NCI-H1417 treated with DMSO at 0.1 percent for 48 hours (cell line): ENCODE data around the gene FAHD2A.
"Not testable (repeated sequence)": the region's sequence is repeated elsewhere in the genome, so short reads cannot be mapped to it uniquely, and the experiment has no call there.

ENCODE experiments used
- DNase-seq: peaks from one replicate; lab custom pipeline; 2025; lab: John Stamatoyannopoulos, UW

The FAHD2A gene

DNA sequence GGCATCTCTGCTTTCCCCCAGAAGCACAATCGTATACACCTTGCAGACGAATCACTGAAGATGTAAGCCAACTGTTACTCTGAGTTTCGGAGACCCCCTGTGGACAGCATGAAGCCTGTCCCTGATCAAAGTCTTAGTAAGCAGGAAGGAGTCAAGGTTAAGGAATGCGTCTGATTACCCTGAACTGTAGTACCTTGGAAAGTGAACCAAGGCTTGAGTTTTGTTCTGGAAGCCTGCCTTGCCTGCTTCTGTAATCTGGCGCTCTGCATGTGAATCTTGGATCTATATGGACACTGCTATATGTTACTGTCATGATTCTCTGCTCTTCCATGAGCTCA, 33.3 kb downstream of the FAHD2A start:
- not testable (repeated sequence) for DNase-seq

DNA sequence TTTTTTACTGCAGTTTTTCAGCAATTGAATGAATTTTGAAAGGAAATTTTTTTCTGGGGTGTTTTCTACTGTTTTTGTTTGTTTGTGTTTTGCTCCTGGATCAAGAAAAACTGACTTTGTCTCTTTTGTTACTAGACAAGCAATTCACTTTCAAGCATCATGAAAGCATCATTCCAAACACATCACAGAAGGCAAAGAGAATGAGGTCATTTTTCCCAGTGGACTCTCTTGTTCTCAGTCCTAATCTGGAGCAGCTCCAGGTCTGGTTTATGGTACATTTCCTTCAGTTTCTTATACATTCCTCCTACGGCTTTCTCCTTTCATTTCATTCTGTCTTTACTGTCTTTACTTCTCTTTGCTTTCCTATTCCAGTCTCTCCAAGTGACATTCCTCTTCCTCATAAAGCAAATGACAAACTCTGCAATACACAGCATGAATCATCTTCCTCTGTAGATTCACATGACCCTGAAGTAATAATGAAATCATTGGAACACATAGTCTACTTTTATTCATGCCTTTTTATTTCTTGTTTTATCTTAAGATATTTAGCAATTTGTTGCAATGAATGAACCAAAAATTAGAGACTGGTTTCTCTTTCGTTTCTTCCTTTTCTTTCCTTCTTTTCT, 40.1 kb downstream of the FAHD2A start:
- DNase-seq, result not testable (repeated sequence)

DNA sequence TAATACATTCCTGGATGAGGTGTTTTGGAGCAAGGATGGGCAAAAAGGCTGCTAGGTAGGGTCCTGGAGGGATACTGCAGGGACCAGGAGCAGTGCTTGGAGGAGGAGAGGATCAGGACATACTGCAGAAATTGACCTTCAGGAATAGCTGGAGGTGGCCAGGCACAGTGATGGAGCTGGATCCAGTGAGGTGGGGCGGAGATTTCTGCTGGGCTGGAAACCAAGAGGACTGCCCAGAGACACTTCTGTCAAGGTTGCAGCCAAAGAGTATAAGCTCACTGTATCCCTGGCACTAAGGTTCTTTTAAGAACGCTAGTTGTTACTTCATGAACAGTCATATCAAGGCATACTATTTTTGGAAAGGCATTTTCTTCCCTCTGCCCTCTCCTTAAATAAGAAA, 42.8 kb downstream of the FAHD2A start:
- DNase-seq, result not testable (repeated sequence)

DNA sequence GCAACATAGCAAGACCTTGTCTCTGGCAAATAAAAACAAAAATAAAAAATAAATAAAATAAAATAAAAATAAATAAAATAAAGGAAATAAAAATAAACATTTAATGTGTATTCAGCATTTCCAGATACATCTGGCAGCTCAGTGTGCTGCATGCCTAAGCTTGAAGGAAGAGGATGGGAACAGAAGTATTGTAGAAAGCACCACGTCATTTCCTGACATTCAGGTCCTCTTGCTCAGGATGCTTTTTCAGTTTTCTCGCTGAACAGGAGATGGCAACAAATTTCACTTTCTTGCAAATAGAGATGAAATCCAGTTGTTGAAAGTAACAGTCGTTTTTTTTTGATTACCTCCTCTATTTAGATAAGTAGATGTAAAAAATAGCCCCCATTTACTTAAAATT, 60.8 kb downstream of the FAHD2A start:
- not testable (repeated sequence) for DNase-seq
